Gastroesophageal sphincter (tissue), 3 donors: ENCODE measurements around the gene CISH.

Experiments used
- CTCF ChIP-seq, 4 experiments: fragments of 200-600 bp in 2 of 4; fragments of 450-650 bp in 2 of 4; sonication (generic) in 1 of 4; IDR thresholded peaks; one replicate each; pipeline ENCODE4 v1.5.1; 2017 to 2019; ENCODE audit warnings: antibody characterized with exemption in 4 of 4, mild to moderate bottlenecking in 2 of 4, moderate library complexity in 2 of 4
- EP300 ChIP-seq: sonication (generic); formaldehyde crosslinking; IDR thresholded peaks from one replicate; pipeline ENCODE4 v1.6.1; 2017; ENCODE audit warnings: antibody characterized with exemption, mild to moderate bottlenecking
- POLR2A ChIP-seq, 2 donors: fragments of 450-650 bp; IDR thresholded peaks; one replicate each; pipeline ENCODE4 v1.6.1; 2017; ENCODE audit warnings: antibody characterized with exemption in 2 of 2, mild to moderate bottlenecking in 2 of 2, moderate library complexity in 1 of 2
- POLR2AphosphoS5 ChIP-seq: sonication (generic); formaldehyde crosslinking; IDR thresholded peaks from one replicate; pipeline ENCODE4 v1.6.1; 2017; ENCODE audit warnings: antibody characterized with exemption

DNA sequence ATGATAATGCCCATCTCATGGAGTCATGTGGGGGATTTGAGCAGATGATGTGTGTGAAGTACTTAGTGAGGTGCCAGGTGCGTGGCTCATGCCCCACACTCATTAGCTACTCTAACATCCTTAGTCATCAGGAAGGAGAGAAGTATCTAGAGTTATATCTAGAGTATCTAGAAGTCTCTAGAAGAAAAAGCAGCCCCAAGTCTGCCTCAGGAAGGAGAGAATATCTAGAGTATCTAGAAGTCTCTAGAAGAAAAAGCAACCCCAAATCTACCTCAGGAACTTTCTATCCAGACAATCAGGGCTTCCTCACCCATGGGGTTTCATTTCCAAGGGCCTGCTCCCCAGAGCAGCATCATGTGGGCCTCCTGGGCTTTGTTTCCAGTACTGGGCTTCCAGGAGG, 38.4 kb upstream of the CISH start:
- TF ChIP-seq CTCF (IDR thresholded peaks at IDR 0.05) (no peak), POLR2A (IDR thresholded peaks at IDR 0.05) (no peak), POLR2AphosphoS5 (no peak), EP300 (no peak)
